GM18507 (cell line): ENCODE results near the gene VIPR1.
A peak's percentile ranks its signal among the peaks of the same experiment; 100 is the strongest.

Source experiments
- DNase-seq: peaks from one replicate; pipeline ENCODE4 v3.0.0; 2011; ENCODE audit warnings: low read depth; ENCODE audit not compliant: insufficient read length; ENCODE audit errors: extremely low spot score
- FAIRE-seq: peaks from 2 replicates; lab custom pipeline; 2011; peaks lifted over from hg19 to GRCh38; lab: Jason Lieb, UNC

The VIPR1 gene

DNA sequence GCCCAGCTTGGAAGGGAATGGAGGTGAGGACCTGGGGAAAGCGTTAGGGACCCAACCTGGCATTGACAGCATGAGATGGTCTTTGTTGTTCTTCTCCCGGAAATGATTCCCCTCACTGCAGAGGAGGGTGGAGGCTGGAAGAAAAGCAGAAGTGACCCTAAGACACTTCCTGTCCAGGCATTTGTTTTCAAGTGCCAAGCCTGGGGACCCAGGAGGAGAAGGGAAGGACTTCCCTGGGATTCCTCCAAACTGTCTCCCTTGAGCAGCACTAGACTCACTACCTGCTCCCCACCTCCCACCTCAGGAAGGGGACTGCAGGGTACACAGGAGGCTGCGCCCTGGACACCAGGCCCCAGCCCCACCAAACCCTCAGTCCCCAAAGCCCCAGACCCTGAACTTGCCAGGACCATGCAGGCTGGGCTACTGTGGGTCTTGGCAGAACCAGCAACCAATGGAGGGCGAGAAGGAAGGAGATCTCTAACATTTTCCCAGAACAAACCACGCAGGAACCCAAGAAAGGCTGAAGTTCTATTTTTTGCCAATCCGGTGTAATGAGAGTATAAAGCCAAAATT is 9.8 kb upstream of the VIPR1 start:
- FAIRE-seq (peak; percentile 73), DNase-seq (no peak)

DNA sequence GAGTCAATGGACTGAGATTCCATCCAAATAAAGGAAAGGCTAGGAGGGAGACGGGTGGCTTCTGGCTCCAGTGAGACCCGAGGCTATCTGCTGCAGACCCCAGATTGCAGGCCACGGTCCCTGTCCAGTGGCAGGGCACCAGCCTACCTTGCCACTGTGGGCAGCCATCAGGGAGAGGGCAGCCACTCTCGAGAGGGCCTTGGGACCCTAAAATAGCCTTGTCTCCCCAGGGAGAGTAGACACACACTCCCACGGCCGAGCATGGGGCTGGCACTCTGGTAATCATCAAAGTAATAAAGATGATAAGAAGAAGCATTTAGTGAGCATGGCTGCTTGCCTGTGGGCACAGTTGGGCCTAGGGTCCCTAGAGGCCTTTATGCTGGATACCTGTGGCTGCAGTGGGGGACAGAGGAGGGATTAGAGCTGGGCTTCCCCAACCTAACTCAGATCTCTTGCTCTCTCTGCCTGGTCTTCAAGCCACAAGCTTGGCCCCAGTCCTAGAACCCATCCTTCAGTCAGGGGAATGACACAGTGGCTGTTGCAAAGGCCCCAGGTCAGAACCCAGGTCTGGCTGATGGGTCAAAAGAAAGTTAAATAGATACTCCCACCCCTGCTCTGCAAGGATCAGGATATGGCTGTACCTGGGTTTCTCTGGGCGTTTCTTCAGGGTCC is 9.2 kb upstream of the VIPR1 start:
- no peak for DNase-seq
- no peak for FAIRE-seq

DNA sequence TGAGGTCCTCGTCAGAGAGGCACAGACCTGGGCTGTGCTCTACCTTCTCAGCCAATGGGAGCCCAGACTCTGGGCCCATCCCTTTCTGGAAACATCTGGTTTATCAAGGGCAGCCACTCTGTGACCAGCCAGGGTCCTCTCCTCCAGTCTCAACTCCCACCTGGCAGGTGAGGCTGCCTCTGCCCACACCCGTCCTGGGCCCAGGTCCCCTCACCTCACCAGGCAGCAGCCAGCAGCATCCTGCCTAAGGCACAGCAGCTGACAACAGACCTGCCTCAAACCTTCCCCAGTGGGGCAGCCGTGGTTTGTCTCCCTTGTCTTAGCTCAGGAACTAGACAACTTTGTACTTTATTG is 8.7 kb upstream of the VIPR1 start:
- no peak for FAIRE-seq
- no peak for DNase-seq

DNA sequence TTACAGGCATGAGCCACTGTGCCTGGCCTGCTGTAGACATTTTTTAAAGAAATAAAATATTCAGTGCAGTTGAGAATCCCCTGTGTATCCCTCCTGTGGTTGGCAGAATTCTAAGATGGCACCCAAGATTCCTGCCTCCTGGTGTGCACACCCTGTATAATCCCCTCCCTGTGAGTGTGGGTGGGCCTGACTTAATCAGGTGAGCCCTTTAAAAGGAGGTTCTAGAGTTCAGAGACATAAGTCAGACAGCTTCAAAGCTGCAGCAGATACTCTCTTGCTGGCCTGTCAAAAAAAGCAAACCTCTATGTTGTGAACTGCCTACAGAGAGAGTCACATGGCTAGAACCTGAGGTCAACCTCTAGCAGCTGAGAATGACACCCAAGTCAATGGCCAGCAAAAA is 7.0 kb upstream of the VIPR1 start:
- FAIRE-seq (no peak), DNase-seq (no peak)

DNA sequence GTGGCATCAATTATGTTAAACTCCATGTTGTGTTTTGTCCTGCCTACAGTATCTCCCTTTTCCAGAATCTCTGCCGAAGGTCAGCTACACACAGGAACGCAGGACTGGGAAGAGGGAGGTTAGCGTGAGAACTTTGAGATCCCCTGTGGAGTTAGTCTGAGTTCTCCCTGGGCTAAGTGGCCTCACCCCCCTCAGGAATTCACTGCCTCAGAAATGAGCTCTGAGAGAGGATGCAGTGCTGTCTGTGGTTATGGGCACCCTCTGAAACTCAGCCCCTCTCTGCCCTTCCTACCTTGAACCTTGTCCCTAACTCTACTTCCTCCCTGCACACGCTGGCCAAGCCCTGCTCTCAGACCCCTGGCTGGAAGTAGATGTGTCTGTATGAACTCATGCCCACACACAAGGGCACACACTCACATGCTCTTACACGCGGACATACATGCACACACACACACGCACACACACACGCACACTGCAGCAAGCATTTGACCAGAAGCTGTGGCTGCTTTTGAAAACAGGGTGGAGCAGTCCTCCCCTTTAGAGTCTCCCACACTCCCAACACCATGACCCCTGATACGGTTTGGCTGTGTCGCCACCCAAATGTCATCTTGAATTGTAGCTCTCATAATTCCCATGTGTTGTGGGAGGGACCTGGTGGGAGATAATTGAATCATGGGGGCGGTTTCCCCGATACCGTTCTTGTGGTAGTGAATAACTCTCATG is 5.3 kb upstream of the VIPR1 start:
- no peak for DNase-seq
- FAIRE-seq, result no peak

DNA sequence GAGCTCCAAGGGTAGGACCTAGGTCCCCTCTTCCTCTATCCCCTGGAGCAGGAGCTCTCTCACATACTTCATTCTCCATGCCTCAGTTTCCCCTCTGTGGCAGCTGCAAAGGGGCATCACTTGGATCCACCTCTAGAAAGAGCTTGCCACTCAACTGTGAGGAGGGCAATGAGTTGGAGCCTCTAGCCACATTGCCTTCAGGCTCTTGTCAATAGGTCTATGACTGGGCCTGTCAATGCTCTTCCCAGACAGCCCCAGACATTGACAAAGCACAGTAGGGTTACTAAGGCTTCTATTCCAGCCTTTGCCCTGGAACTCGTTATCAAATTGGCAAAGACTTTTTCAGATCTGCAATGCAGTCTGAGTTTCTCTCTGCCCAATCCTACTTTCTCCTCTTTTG is 4.4 kb upstream of the VIPR1 start:
- DNase-seq (no peak), FAIRE-seq (no peak)

DNA sequence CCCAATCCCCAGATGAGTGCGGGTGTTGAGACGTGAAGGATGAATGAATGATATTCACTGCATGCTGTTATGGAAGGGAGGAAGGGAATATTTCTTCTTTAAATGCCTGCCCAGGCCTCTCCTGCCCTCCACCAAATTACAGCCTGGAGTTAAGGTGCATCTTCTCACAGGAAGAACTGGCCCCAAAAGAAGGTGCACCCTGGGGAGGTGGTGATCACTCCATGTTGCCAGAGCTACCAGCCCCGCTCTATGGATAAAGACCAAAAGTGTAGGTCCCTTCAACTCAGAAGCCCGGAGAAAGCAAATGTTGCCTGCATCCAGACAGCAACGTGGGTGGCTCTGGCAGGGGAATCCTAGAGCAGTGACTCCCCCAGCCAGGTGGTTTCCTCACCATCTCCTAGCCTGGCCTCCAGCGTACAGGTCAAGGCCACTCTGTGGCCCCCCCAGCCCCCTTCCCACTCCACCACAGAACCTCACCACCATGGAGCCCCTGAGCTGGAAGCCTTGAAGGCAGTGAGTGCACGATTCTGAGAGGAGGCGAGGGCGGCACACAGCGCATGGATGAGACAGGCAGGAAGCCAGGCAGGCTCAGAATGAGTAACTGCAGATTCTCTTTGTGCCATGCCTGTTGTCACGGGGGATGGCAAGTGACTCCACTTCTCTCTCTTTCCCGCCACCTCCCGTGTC is 3.5 kb upstream of the VIPR1 start:
- FAIRE-seq (no peak), DNase-seq (no peak)

DNA sequence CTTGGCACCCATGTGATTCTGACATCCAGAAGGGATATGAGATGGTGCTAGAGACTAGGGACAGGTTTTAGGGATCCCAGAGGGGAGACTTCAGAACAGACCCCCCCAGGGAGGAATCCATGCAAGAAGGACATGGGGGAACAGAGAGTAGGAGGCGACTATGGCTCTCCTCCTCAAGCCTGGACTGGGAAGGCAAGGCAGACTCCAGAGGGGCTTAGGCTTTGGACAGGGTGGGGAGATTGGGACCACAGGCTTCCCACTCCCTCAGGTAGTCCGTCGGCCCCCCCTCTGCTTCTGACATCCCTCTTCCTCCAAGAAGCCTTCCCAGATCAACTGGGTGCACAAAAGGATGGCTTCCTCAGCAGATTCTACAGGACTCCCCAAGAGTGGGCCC is 3.0 kb upstream of the VIPR1 start:
- FAIRE-seq (no peak), DNase-seq (no peak)

DNA sequence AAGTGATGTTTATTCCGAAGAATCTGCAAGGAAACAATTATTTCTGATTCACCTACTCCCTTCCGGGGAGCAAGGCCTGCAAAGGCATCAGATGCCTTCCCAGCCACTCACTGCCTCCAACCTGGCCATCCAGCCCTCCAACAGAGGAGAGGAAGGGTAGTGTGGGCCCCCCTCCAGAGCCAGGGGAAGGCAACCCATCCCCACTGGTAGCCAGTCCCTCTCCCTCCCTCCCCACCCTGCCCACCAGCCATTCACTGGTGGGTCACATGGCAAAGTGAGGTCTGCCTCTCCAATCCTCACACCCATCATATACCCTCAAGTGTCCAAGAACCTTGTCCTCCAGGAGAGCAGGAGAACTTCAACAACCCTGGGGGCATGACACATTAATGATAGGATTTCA is 2.4 kb upstream of the VIPR1 start:
- no peak for FAIRE-seq
- DNase-seq, result no peak

DNA sequence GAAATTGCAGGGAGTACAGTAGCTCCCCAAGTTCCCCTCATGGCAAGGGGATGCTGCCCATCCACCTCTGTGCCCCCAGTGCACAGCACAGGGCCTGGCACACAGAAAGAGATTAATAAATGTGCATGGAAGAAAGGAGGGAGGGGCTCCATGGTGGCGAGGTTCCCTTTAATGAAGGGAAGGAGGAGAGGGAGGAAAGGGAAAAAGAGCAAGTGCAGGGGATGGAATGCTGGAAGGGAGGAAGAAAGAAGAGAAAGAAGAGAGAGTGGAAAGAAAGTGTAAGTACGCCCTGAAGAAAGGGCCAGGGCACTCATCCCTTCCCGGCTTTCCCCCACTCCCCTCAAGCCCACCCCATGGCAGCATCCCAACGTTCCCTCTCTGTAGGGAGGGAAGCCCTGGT is 1.5 kb upstream of the VIPR1 start:
- DNase-seq, result no peak
- FAIRE-seq, result no peak

DNA sequence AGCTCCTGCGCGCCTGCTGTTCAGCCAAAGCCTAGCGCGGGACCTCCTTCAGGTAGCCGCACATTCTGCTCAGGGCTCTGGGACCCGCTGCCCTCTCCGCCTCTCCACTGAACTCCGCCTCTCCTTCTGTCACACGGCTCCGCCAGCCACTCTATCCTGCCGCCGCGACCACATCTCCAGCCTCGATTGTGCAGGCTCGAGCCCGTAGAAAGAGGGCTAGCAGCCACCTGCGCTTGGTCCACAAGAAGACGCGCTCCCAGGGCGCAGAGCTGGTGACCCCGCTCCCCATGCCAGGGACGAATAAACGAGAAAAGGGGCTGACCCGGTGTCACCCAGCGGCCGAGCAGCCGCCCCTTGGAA is 1.1 kb upstream of the VIPR1 start:
- no peak for FAIRE-seq
- no peak for DNase-seq

DNA sequence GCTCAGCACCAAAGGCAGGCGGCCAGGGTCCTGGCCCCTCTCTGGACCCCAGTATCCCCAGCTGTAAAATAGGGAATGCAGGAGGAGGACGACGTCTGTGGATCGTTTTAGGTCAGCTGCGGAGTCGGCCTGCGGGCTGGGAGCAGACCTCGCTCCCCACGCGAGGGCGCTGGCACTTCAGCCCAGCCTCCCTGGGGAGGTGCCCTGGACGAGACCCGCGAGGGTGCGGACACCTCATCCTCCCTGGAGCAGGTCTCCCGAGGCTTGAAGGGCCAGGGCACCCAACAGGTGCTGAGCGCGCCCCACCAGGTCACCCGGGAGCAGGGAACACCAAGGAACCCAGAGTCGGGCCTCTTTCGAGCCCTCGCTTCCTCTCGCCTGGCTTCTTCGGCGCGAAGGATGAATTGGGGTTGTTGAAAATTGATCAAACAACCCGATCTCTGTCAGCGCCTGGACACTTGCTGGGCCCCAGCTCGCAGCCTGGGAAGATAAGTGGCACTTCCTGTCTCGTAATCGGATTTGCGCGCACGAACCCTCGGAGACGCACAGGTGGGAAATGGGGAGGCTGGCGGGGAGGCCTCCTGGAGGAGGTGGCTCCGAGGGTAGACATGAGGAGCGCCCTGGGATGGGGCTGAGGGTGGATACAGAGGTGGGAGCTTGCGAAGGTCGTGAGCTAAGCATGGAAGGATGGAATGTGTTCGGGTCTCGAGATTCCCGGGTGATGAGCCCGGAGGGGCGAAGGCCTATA is 588 bp upstream of the VIPR1 start:
- FAIRE-seq, result no peak
- DNase-seq, result no peak

DNA sequence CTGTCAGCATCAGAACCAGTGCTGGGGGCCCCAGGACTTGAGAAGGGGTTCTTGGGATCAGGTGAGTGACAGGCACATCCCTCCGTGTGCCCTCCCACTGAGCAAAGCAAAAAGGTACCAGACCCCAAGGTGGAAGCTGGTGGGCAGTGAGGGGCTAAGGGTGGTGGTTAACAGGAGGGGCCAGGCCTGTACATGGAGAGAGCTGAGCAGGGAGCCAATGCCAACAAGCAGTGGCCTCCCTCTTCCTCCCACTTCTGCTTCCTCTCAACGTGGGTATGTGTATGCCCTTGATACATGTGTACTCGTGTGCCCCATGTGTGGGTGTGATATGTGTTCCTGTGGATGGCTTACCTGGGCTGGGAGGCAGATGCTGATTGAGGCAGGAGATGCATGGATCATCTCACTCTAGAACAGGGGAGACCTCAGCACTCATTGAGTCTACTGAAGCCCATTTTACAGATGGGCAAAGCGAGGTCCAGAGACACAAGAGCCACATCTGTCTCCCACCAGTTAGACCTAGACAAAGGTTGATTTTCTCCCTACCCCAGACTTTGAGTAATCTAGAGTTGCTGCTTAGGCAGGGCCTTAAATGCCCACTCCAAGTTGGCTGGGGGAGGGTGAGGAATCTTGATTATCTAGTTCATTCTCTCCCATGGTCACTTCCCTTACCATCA is 945 bp downstream of the VIPR1 start:
- DNase-seq, result no peak

DNA sequence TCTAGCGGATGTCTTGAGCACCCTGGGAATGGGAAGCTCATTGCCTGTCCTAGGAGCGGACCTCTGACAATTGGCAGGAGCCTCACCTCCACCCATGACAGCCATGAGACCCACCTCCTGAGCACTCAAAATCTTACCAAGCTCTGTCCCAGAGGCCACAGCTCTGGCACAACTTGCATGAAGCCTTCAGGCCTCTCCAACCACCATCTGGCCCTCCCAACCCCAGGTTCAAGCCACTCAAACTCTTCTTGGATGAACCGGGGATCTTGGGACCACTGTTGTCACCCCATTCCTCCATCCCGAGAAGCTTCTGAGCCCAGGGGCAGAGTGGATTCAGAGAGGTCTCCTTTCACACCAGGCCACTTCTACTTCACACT is 1.5 kb downstream of the VIPR1 start:
- DNase-seq, result no peak

More for the DNA sequence above, 945 bp downstream of the VIPR1 start:
- no peak for FAIRE-seq

DNA sequence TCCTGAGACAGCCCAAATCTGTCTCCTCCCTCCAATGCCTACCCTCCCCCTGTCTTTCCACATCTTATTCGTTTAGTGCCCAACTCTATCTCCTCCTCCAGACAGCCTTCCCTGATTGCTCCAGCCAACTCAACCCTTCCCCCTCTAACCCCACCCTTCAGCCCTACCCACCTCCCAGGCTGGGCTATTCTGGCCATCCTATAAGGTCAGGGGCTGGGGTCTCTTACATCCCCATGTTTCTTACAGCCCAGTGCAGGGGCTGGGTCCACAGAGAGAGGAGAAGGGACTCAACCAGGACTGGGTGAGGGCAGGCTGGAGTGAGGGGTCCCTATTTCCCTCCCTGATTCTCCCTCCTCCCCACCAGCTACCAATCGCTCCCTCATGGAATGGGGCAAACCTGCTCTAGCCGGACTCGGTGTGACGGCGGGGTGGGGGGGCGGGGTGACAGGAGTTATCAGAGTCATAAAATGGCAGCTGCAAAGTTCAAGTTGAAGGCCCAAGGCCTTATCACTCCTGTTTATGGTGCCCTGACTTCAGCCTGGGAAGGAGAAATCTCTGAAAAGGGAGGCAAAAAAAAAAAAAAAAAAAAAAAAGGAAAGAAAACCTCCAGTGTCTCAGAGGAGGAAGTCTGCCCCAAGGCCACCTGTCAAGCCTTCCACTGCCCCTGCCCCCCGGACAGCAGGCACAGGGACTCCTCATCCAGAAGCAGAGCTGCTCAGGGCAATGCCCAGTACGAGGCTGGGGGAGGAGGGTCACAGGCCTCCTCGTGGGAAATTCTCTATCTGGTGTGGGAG is 2.1 kb downstream of the VIPR1 start:
- no peak for DNase-seq
- FAIRE-seq, result no peak

More for the DNA sequence above, 1.5 kb downstream of the VIPR1 start:
- no peak for FAIRE-seq

DNA sequence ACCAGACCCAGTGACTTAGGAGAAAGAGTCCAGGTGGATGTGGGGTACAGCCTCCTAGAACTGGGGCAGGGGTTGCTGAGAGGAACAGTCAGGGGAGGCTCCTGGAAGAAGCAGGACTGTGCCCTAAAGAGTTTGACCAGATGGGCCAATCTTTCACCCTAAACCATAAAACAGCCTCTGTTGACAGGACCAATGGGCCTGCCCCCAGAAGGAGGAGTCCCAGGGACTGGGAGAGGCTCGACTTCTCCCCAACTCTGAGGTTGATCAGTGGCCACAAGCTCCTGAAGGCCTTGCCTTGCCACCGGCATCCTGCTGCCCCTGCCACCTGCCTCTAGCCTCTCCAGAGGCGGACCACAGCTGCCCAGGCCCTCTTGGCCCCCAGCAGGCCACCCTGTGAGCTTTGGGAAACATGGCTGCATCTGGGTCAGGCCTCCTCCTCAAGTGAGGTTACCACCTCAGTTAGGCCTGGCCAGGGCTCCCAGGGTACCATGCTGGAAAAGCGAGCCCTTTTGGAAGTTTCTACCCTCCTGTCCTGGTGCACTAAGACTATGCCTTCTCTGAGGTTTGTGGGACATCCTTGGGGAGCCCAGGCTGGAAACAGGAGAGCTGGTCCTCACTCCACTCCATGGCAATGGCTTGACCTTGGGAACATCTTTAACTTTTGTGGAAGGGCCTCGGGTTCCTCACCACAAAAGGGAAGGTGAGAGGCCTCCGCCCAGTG is 2.8 kb downstream of the VIPR1 start:
- no peak for FAIRE-seq
- DNase-seq, result no peak

DNA sequence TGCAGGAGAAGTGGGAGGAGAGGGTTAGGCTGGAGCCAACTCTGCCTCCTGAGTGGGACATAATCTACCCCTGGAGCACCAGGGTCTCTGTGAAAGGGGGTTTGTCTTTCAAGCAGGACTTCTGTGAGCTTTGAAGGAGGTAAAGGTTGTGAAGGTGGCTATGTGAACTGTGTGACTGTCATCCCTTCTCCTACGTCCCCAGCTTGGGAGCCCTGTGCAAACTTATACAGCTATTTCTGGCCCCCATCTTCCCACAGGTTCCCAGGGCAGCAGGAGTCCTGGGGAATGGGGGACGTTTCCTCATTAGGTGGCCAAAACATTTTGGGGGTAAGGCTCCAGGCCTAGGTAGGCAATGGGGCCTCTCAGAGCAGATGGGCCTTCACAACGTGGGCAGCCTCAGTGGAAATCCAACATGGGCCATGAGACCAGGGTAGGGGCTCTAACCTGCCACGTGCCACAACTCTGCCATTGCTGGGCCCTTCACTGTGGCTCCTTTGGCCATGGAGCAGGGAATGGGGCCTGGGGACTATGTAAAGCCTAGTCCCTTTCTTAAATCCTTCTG is 3.5 kb downstream of the VIPR1 start:
- FAIRE-seq (no peak), DNase-seq (no peak)

DNA sequence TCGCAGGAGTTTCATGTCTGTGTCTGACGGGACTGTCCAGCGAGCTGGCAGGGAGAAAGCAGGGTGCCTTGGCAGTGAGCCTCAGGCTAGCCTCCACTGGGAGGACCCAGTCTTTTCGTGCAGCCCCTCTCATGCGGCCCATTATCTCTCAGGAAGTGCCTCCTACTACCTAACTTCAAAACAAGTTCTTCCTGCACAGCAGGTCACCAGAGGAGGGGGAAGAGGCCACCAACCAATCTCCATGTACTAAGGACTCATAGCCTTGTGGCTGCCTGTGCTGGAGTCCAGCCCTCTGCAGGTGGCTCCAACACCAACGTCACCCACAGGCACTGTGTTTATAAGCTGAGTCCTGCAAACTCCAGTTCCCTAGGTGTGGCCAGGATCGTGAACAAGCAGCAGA is 4.8 kb downstream of the VIPR1 start:
- FAIRE-seq, result no peak
- no peak for DNase-seq
